ENCODE results near the gene CCDC89. TPM values are rescaled to one million over a fixed set of nuclear protein-coding genes. Genes with fewer than 3 reads are reported as not detected.

Gene CCDC89
- total and polyA plus RNA-seq, 9 of the 15 experiments (the other 6 are each of a cell fraction or from before 2014, with no cell fraction given): 0.07 to 0.09 TPM; not detected in 7

- TF ChIP-seq, protein P1, sequence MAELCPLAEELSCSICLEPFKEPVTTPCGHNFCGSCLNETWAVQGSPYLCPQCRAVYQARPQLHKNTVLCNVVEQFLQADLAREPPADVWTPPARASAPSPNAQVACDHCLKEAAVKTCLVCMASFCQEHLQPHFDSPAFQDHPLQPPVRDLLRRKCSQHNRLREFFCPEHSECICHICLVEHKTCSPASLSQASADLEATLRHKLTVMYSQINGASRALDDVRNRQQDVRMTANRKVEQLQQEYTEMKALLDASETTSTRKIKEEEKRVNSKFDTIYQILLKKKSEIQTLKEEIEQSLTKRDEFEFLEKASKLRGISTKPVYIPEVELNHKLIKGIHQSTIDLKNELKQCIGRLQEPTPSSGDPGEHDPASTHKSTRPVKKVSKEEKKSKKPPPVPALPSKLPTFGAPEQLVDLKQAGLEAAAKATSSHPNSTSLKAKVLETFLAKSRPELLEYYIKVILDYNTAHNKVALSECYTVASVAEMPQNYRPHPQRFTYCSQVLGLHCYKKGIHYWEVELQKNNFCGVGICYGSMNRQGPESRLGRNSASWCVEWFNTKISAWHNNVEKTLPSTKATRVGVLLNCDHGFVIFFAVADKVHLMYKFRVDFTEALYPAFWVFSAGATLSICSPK (IDR thresholded peaks at IDR 0.05; ENCODE audit: borderline replicate concordance): no peak
- TF ChIP-seq NCOA4 (IDR thresholded peaks at IDR 0.05; ENCODE audit: partially characterized antibody): no peak
- TF ChIP-seq, protein P2, sequence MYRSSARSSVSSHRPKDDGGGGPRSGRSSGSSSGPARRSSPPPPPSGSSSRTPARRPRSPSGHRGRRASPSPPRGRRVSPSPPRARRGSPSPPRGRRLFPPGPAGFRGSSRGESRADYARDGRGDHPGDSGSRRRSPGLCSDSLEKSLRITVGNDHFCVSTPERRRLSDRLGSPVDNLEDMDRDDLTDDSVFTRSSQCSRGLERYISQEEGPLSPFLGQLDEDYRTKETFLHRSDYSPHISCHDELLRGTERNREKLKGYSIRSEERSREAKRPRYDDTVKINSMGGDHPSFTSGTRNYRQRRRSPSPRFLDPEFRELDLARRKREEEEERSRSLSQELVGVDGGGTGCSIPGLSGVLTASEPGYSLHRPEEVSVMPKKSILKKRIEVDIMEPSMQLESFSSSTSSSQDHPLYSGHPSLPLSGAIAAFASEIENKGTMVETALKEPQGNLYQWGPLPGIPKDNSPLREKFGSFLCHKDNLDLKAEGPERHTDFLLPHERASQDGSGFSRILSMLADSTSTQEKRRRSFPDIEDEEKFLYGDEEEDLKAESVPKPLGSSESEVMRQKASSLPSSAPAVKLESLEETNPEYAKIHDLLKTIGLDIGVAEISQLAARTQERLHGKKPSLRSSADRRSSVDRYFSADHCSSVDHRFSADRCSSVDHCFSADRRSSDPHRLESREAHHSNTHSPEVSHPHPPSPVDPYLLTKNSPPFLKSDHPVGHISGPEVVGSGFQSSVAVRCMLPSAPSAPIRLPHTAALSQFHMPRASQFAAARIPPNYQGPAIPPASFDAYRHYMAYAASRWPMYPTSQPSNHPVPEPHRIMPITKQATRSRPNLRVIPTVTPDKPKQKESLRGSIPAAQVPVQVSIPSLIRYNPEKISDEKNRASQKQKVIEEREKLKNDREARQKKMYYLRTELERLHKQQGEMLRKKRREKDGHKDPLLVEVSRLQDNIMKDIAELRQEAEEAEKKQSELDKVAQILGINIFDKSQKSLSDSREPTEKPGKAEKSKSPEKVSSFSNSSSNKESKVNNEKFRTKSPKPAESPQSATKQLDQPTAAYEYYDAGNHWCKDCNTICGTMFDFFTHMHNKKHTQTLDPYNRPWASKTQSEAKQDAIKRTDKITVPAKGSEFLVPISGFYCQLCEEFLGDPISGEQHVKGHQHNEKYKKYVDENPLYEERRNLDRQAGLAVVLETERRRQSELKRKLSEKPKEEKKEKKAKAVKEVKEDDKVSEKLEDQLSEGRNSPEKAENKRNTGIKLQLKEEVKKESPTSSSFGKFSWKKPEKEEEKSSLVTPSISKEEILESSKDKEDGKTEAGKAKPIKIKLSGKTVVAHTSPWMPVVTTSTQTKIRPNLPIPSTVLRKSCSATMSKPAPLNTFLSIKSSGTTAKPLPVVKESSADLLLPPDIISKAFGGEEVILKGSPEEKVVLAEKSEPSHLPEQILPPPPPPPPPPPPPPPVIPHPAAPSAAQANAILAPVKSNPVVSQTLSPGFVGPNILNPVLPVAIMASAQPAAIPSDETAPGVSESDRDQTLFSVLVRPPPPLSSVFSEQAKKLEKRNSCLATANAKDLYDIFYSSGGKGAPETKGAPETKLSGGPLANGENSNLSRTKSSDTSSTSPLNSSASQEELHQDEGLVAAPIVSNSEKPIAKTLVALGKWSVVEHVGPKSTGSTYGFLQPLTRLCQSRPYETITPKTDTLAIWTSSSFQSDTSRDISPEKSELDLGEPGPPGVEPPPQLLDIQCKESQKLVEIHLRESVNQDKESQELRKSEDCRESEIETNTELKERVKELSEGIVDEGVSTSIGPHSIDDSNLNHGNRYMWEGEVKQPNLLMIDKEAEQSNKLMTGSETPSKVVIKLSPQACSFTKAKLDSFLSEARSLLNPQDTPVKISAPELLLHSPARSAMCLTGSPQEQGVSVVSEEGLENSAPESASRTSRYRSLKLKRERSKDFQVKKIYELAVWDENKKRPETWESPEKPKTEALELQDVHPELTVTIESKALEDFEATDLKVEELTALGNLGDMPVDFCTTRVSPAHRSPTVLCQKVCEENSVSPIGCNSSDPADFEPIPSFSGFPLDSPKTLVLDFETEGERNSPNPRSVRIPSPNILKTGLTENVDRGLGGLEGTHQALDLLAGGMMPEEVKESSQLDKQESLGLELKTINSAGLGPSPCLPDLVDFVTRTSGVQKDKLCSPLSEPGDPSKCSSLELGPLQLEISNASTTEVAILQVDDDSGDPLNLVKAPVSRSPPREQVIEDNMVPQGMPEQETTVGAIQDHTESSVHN (IDR thresholded peaks at IDR 0.05; ENCODE audit: borderline replicate concordance in 1 of 2, low read depth in 1 of 2): no peak
- TF ChIP-seq ZNF277 (CRISPR knock-in tag; IDR thresholded peaks at IDR 0.05; ENCODE audit: borderline replicate concordance): no peak
- no peak for TF ChIP-seq ZNF444 (CRISPR knock-in tag; IDR thresholded peaks at IDR 0.05)
- TF ChIP-seq, protein P3, sequence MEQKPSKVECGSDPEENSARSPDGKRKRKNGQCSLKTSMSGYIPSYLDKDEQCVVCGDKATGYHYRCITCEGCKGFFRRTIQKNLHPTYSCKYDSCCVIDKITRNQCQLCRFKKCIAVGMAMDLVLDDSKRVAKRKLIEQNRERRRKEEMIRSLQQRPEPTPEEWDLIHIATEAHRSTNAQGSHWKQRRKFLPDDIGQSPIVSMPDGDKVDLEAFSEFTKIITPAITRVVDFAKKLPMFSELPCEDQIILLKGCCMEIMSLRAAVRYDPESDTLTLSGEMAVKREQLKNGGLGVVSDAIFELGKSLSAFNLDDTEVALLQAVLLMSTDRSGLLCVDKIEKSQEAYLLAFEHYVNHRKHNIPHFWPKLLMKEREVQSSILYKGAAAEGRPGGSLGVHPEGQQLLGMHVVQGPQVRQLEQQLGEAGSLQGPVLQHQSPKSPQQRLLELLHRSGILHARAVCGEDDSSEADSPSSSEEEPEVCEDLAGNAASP (IDR thresholded peaks at IDR 0.05): no peak
- no peak for TF ChIP-seq PRPF4 (IDR thresholded peaks at IDR 0.05; ENCODE audit: insufficient read depth, low read depth, low read length, poor library complexity, severe bottlenecking)
Observed at GRCh38 chr11:85647604-85648299, 38.2 kb downstream of the CCDC89 start, which contains the start of gene TMEM126A (continued).
